GM04504 (cell line): ENCODE results near the gene S100A3.

Experiments used
- DNase-seq: peaks from one replicate; pipeline ENCODE4 v3.0.0-alpha.2; 2012; ENCODE audit warnings: low read depth

S100A3 gene

GRCh38 chr1:153509036-153509435 lies 40.0 kb downstream of the S100A3 start:
- DNase-seq: no peak

- no peak for DNase-seq
Observed at GRCh38 chr1:153507926-153508583, 41.0 kb downstream of the S100A3 start.

GRCh38 chr1:153506831-153507413 lies 42.1 kb downstream of the S100A3 start:
- peak; percentile 72 for DNase-seq

- DNase-seq: no peak
Observed at GRCh38 chr1:153506386-153506785, 42.7 kb downstream of the S100A3 start.

GRCh38 chr1:153505576-153505975 lies 43.5 kb downstream of the S100A3 start:
- DNase-seq: no peak

GRCh38 chr1:153503766-153504165 lies 45.3 kb downstream of the S100A3 start:
- no peak for DNase-seq

- DNase-seq: no peak
Observed at GRCh38 chr1:153498746-153499145, 50.3 kb downstream of the S100A3 start.
